Erythroblast (primary cell): ENCODE measurements around the gene CUBN.

Experiments used
- GATA1 ChIP-seq: IDR thresholded peaks from 2 replicates; pipeline ENCODE4 v1.6.1; 2011; ENCODE audit warnings: low read depth, mild to moderate bottlenecking, control low read depth, low read length, moderate library complexity
- POLR2A ChIP-seq: IDR thresholded peaks from 2 replicates; pipeline ENCODE4 v1.6.1; 2011; ENCODE audit warnings: mild to moderate bottlenecking, low read length

DNA sequence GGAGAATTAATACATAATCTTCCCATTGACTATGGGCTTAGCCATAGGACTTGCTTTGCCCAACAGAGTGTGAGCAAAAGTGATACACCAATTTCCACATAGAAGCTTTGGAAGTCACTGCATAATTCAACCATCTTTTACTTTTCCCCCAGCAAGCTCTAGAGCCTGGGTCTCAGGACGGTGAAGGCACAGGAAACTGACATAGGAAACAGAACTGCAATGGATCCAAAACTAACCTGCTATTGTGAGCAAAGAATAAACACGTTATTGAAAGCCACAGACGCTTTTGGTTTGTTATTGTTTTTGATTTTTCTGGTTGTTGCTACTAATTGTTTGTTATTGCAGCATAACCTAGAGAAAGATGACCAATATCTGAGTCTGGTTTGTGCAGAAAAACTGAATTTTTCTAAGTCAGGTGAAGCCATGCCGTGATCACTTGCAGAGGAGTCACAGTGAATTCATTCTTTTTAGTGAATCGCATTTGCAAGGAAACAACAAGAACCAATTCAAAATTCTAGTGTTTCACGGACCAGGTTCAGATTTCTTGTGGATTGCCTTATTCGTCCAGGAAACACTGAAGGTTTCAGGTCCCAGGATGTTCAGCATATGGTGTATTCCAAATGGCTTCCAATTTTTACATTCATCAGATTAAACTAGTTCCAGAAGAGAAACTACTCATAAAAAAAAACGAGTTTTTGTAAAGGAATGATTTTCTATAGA is 52.8 kb downstream of the CUBN start:
- no peak for TF ChIP-seq POLR2A
- no peak for TF ChIP-seq GATA1
